Fibroblast of the aortic adventitia (primary cell): Measurements from ENCODE around the gene TTLL10. TPM values are rescaled to one million over a fixed set of nuclear protein-coding genes. Genes with fewer than 3 reads are reported as not detected.

Experiments
- DNase-seq: peaks from one replicate; pipeline ENCODE4 v3.0.0-alpha.2; 2010; ENCODE audit warnings: low read depth
- H3K4me3 ChIP-seq: 2 replicates; pipeline ENCODE4 v1.5.1; 2011; ENCODE audit warnings: low read depth, mild to moderate bottlenecking, control low read depth, low read length, moderate library complexity
- total RNA-seq: library from RNA; depleted of rRNA; stranded (reverse); fragments of >200 nt; gene quantifications from 2 replicates; pipeline ENCODE4 v1.2.3, GENCODE V29; 2012; ENCODE audit warnings: low replicate concordance
- TF ChIP-seq, protein P1 (sequence below): IDR thresholded peaks from 2 replicates; pipeline ENCODE4 v1.5.1; 2011; ENCODE audit warnings: mild to moderate bottlenecking, low read length, control low read depth, inconsistent platforms; ENCODE audit not compliant: insufficient read depth

TTLL10 gene
- total RNA-seq, 1 donor = not detected

DNA sequence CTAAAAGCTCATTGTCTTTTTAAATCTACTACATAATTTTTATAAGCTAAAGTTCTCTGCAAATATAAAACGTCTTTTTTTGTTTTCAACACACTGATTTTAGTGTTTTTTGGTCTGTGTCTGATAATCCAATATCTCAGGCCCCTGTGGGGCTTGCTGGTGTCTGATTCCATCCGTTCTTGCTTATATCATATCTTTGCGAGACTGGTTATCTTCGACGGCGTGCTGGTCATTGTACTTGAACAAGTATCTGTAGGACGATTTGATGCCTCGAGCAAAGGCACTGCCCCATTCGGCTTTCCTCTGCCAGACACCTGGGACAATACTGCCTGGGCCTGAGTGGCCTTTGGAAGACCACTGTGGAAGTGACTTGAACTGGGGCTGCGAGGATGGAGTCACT lies 18.4 kb upstream of the TTLL10 start:
- TF ChIP-seq, protein P1, sequence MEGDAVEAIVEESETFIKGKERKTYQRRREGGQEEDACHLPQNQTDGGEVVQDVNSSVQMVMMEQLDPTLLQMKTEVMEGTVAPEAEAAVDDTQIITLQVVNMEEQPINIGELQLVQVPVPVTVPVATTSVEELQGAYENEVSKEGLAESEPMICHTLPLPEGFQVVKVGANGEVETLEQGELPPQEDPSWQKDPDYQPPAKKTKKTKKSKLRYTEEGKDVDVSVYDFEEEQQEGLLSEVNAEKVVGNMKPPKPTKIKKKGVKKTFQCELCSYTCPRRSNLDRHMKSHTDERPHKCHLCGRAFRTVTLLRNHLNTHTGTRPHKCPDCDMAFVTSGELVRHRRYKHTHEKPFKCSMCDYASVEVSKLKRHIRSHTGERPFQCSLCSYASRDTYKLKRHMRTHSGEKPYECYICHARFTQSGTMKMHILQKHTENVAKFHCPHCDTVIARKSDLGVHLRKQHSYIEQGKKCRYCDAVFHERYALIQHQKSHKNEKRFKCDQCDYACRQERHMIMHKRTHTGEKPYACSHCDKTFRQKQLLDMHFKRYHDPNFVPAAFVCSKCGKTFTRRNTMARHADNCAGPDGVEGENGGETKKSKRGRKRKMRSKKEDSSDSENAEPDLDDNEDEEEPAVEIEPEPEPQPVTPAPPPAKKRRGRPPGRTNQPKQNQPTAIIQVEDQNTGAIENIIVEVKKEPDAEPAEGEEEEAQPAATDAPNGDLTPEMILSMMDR = no peak

DNA sequence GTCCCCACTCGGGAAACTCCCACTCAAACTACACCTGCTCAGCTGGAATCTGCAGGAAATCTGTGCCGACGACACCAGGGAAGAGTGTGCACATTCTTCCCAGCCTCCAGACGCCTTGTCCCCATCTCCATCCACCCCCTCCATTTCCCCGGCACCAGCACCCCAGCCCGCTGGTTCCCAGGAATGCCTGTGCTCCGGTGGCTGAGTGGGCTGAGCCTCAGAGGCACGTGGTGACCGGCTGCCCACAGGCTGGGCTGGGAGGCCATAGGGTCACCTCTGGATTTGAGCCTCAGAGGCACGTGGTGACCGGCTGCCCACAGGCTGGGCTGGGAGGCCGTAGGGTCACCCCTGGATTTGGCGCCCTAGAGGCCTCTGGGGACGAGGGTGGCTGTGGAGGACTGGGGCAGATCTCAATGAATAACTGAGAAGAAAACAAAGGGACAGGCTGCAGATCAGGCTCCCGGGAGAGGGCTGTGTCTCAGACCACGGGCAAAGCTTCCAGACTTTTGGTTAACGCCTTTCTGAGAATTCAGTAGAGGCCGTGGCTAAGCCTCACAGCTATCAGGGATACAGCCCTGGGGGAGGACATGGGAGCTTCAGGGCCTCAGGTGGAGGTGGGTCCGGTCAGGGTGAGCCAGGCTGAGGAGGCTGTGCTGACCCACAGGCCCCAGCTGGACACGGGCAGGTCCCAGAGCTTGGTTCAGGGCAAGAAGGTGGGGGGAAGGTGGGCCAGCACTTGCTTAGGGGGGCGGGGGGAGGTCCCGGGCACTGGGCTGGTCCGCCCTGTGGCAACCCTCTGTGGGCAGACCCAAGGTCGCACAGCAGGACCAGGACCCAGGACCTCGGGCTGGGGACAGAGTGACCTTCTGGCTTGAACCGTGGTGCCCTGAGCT lies 17.3 kb upstream of the TTLL10 start:
- TF ChIP-seq, protein P1 = no peak
- DNase-seq = no peak
- H3K4me3 ChIP-seq = no peak overlapping the region

More for the DNA sequence above, 18.4 kb upstream of the TTLL10 start:
- H3K4me3 ChIP-seq = no peak overlapping the region
- no peak for DNase-seq

DNA sequence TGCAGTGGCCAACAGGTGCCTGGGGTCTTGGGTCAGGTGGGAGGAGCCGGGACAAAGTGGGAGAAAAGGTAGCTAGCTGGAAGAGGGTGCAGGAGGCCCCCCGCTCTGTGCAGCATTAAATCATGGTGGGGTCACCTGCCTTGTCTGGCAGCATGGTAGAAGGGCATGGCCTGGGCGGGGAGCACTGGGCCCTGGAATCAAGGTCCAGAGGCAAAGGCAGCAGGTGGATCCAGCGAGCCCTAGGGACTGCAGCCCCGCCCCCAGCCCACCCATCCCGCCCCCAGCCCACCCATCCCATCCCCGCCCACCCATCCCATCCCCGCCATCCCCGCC lies 16.7 kb upstream of the TTLL10 start:
- TF ChIP-seq, protein P1 = no peak
- DNase-seq = no peak
- no peak overlapping the region for H3K4me3 ChIP-seq

DNA sequence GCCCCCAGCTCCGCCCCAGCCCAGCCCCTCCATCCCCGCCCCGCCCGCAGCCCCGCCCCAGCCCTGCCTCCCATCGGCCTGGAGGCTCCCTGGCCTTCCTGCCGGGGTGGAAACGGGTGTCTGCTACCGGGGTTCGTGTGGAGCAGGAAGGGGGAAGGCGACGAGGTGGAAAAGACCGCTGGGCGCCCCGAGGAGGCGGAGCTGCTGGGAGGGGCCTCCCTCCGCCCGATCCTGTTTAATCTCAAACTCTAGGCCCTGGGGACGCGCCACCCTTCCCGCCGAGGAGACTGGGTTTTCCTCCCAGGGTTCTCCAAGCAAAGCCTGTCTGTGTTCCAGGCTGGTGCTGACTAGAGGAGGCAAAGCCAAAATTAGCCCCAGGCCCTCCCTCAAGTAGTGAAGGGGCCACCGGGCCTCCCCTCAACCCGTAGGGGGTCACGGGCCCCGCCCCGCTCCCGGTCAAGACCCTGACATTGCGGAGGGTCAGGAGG lies 16.2 kb upstream of the TTLL10 start:
- peak overlapping the region; percentile 62 for H3K4me3 ChIP-seq
- TF ChIP-seq, protein P1 = no peak
- DNase-seq = peak; percentile 87

DNA sequence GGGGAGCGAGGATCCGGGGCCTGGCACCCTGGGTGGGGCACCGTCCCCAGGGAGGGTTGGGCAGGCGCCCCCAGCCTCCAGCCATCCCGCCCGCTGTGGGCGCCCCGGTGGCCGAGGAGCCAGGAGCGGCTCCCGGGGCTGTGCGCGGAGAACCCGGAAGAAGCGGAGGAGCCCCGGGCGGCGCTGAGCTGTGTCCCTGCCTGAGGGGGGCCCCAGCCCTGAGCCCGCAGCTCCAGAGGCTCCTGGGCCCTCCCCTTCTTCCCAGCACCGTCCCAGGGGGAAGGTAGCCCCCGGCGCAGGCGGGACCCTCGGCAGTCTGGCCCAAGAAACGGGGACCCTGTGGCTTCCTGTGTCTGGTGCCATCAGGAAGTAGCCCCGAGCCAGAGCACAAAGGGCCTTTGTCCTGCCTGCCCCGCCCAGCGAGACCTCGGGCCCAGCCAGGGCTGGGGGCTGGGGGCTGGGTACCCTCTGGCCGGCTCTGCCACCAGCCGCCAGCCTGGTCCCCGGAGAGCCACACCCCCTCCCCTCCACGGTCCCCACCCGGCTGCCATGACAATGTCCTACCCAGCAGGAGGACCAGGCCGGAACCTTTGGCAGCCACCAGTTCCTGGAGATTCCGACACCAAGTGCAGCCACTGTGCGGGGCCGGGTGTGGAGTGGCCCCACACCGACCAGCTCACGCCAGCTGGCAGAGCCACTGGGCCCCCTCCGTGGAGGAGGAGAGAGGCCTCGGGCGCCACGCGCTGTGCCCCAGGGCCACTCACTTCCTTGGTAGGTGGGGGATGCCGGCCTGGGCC lies 15.6 kb upstream of the TTLL10 start:
- DNase-seq = peak; percentile 8
- TF ChIP-seq, protein P1 = no peak

DNA sequence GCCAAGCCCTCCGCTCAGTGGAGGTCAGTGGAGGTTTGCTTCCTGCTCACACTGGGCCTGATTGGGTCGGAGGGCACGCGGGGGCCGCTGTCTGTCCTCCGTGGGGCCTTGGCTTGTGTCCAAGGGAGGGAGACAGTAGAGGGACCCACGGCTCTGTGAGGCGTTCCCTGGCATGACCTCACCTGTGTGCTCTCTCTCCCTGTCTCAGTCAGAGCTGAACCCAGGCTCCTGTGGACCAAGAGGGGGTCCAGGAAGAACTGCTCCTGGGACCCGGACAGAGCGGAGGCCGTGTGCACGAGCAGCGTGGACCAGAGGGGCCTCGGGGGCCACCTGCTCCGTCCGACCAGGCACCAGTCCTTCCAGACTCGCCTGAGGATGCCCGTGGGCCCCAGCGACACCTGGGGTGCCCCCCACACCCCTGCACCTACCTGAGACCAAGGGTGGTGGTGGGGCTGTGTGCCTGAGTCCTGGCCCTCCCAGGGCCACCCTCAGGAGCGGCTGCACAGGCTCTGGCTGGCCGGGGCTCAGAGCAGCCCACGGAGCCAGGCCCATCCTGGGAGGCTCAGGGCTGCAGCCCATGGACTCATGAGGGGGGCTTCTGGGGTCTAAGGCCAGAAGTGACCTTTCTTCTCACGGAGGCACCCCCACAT lies 13.3 kb upstream of the TTLL10 start:
- H3K4me3 ChIP-seq = no peak overlapping the region
- no peak for DNase-seq
- TF ChIP-seq, protein P1 = no peak

More for the DNA sequence above, 15.6 kb upstream of the TTLL10 start:
- H3K4me3 ChIP-seq = peak overlapping the region; percentile 62
